Suprapubic skin (tissue), 4 donors: ENCODE results near the gene CCDC28A. TPM values are rescaled to one million over a fixed set of nuclear protein-coding genes. Genes with fewer than 3 reads are reported as not detected.
"Not testable (repeated sequence)": the region's sequence is repeated elsewhere in the genome, so short reads cannot be mapped to it uniquely, and the experiment has no call there.

Experiments
- DNase-seq, 2 donors: peaks; one replicate each; pipeline ENCODE4 v3.0.0-alpha.2; 2019; ENCODE audit warnings: low spot score in 2 of 2
- H3K27ac ChIP-seq: fragments of 200-600 bp; sonication (generic); one replicate; pipeline ENCODE4 v1.5.1; 2019
- H3K27me3 ChIP-seq: fragments of 200-600 bp; sonication (generic); one replicate; pipeline ENCODE4 v1.5.1; 2019
- H3K36me3 ChIP-seq: fragments of 200-600 bp; sonication (generic); one replicate; pipeline ENCODE4 v1.5.1; 2019
- H3K4me1 ChIP-seq: fragments of 200-600 bp; sonication (generic); one replicate; pipeline ENCODE4 v1.5.1; 2019
- H3K4me3 ChIP-seq: fragments of 200-600 bp; sonication (generic); one replicate; pipeline ENCODE4 v1.5.1; 2019; ENCODE audit warnings: mild to moderate bottlenecking
- H3K9me3 ChIP-seq: fragments of 200-600 bp; sonication (generic); one replicate; pipeline ENCODE4 v1.5.1; 2019
- EP300 ChIP-seq: sonication (generic); formaldehyde crosslinking; IDR thresholded peaks from one replicate; pipeline ENCODE4 v1.6.1; 2017; ENCODE audit warnings: antibody characterized with exemption
- POLR2A ChIP-seq, 2 donors: fragments of 450-650 bp; IDR thresholded peaks; one replicate each; pipeline ENCODE4 v1.6.1; 2017; ENCODE audit warnings: antibody characterized with exemption in 2 of 2, mild to moderate bottlenecking in 2 of 2, moderate library complexity in 2 of 2
- POLR2AphosphoS5 ChIP-seq, 3 donors: sonication (generic); formaldehyde crosslinking; IDR thresholded peaks; one replicate each; pipeline ENCODE4 v1.6.1; 2017; ENCODE audit warnings: antibody characterized with exemption in 3 of 3
- WGBS: methylation state at CpG from one replicate; pipeline ENCODE4 v1.1.5; 2018; 5-methylcytosine and 5-hydroxymethylcytosine counted together
- total RNA-seq, 4 donors: library from RNA; depleted of rRNA; stranded (reverse); fragments of >200 nt; gene quantifications; one replicate each; pipeline ENCODE4 v1.1.0, GENCODE V29; 2016
- TF ChIP-seq, protein P1 (sequence below), 2 donors: fragments of 200-600 bp in 1 of 2; fragments of 450-650 bp in 1 of 2; sonication (generic) in 1 of 2; IDR thresholded peaks; one replicate each; pipeline ENCODE4 v1.5.1; 2016 to 2019; ENCODE audit warnings: antibody characterized with exemption in 2 of 2, mild to moderate bottlenecking in 1 of 2, moderate library complexity in 1 of 2

Gene CCDC28A
- total RNA-seq, 4 donors from 2014 or later, result 7.9 to 15.6 (median 13.2) TPM

- Histone ChIP-seq H3K4me1 (peaks cover 7% of the 10 kb centered on the region), H3K36me3 (no peaks in the 10 kb centered on the region), H3K4me3 (no peak overlapping the region), H3K27me3 (no peaks in the 10 kb centered on the region), H3K9me3 (no peaks in the 10 kb centered on the region), H3K27ac (no peak overlapping the region)
- no peak for DNase-seq
- 78% methylated on average over 2 of the region's 2 CpGs for WGBS
- TF ChIP-seq, protein P1, sequence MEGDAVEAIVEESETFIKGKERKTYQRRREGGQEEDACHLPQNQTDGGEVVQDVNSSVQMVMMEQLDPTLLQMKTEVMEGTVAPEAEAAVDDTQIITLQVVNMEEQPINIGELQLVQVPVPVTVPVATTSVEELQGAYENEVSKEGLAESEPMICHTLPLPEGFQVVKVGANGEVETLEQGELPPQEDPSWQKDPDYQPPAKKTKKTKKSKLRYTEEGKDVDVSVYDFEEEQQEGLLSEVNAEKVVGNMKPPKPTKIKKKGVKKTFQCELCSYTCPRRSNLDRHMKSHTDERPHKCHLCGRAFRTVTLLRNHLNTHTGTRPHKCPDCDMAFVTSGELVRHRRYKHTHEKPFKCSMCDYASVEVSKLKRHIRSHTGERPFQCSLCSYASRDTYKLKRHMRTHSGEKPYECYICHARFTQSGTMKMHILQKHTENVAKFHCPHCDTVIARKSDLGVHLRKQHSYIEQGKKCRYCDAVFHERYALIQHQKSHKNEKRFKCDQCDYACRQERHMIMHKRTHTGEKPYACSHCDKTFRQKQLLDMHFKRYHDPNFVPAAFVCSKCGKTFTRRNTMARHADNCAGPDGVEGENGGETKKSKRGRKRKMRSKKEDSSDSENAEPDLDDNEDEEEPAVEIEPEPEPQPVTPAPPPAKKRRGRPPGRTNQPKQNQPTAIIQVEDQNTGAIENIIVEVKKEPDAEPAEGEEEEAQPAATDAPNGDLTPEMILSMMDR (IDR thresholded peaks at IDR 0.05), result no peak
- TF ChIP-seq POLR2AphosphoS5 (IDR thresholded peaks at IDR 0.05) (no peak), EP300 (no peak), POLR2A (IDR thresholded peaks at IDR 0.05) (no peak)
Measured at GRCh38 chr6:138728662-138729061, 44.9 kb upstream of the CCDC28A start.

GRCh38 chr6:138730037-138730436 is 43.5 kb upstream of the CCDC28A start:
- not testable (repeated sequence) for H3K4me1 ChIP-seq, H3K36me3 ChIP-seq, H3K27me3 ChIP-seq, DNase-seq, H3K27ac ChIP-seq, H3K9me3 ChIP-seq, H3K4me3 ChIP-seq
- WGBS, result 93% methylated on average over 5 of the region's 5 CpGs

- Histone ChIP-seq H3K27me3 (no peaks in the 10 kb centered on the region), H3K27ac (no peak overlapping the region), H3K4me3 (no peak overlapping the region), H3K9me3 (no peaks in the 10 kb centered on the region), H3K36me3 (no peaks in the 10 kb centered on the region), H3K4me1 (no peaks in the 10 kb centered on the region)
- no peak for DNase-seq
- 100% methylated on average over 1 of the region's 1 CpG for WGBS
- TF ChIP-seq POLR2AphosphoS5 (IDR thresholded peaks at IDR 0.05) (no peak), EP300 (no peak), POLR2A (IDR thresholded peaks at IDR 0.05) (no peak)
Measured at GRCh38 chr6:138734585-138734984, 39.0 kb upstream of the CCDC28A start.

GRCh38 chr6:138736640-138737039 is 36.9 kb upstream of the CCDC28A start:
- Histone ChIP-seq H3K27me3 (no peaks in the 10 kb centered on the region), H3K4me3 (no peak overlapping the region), H3K36me3 (no peaks in the 10 kb centered on the region), H3K4me1 (no peaks in the 10 kb centered on the region), H3K9me3 (no peaks in the 10 kb centered on the region), H3K27ac (no peak overlapping the region)
- WGBS, result 94% methylated on average over 5 of the region's 5 CpGs
- no peak for TF ChIP-seq POLR2A (IDR thresholded peaks at IDR 0.05)
- TF ChIP-seq EP300, result no peak
- TF ChIP-seq, protein P1 (IDR thresholded peaks at IDR 0.05), result no peak
- TF ChIP-seq POLR2AphosphoS5 (IDR thresholded peaks at IDR 0.05), result no peak
- DNase-seq, result no peak

DNA sequence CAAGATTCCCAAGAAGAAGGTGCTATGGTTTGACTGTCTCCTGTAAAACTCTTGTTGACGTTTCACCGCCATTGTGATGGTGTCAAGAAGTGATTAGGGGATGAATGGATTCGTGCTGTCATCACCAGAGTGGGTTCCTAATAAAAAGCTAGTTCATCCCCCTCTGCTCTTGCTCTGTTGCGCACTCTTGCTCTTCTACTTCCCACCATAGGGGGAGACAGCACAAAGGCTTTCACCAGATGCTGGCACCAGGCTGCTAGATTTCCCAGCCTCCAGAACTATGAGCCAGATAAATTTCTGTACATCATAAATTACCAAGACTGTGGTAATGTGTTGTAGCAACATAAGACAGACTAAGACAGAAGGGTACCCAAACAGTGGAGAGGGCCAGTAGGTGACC is 21.6 kb upstream of the CCDC28A start:
- no peak overlapping the region for H3K27ac ChIP-seq
- H3K9me3 ChIP-seq, result no peaks in the 10 kb centered on the region
- H3K27me3 ChIP-seq, result no peaks in the 10 kb centered on the region
- H3K4me3 ChIP-seq, result no peak overlapping the region
- 94% methylated on average over 4 of the region's 4 CpGs for WGBS
- no peaks in the 10 kb centered on the region for H3K4me1 ChIP-seq
- no peak for DNase-seq
- TF ChIP-seq, protein P1 (IDR thresholded peaks at IDR 0.05), result no peak
- TF ChIP-seq POLR2AphosphoS5 (IDR thresholded peaks at IDR 0.05), result no peak
- no peaks in the 10 kb centered on the region for H3K36me3 ChIP-seq

- H3K27me3 ChIP-seq, result no peaks in the 10 kb centered on the region
- DNase-seq, result no peak
- no peak overlapping the region for H3K27ac ChIP-seq
- no peak for TF ChIP-seq POLR2AphosphoS5 (IDR thresholded peaks at IDR 0.05)
- no peak for TF ChIP-seq EP300
- TF ChIP-seq, protein P1 (IDR thresholded peaks at IDR 0.05), result no peak
- no peak for TF ChIP-seq POLR2A (IDR thresholded peaks at IDR 0.05)
- no peaks in the 10 kb centered on the region for H3K4me1 ChIP-seq
- no peak overlapping the region for H3K4me3 ChIP-seq
- 55% methylated on average over 4 of the region's 4 CpGs for WGBS
- no peaks in the 10 kb centered on the region for H3K9me3 ChIP-seq
- H3K36me3 ChIP-seq, result no peaks in the 10 kb centered on the region
Measured at GRCh38 chr6:138757136-138757535, 16.4 kb upstream of the CCDC28A start.
